ENCODE results near the gene SLC35G2.

GRCh38 chr3:136835089-136835812 lies 16.3 kb downstream of the SLC35G2 start:
- TF ChIP-seq CTCF (conservative IDR thresholded peaks at IDR 0.05; ENCODE audit: low read depth, low read length) (no peak), EZH2 (IDR thresholded peaks at IDR 0.05; ENCODE audit: borderline replicate concordance, low read depth, low read length, poor library complexity, severe bottlenecking) (no peak)
